Esophagus squamous epithelium (tissue), 4 donors: ENCODE data around the gene CALB2.

Source experiments
- POLR2A ChIP-seq, 4 donors: fragments of 450-650 bp; IDR thresholded peaks; one replicate each; pipeline ENCODE4 v1.6.1; 2017; ENCODE audit warnings: antibody characterized with exemption in 4 of 4, mild to moderate bottlenecking in 4 of 4, moderate library complexity in 3 of 4
- TF ChIP-seq, protein P1 (sequence below), 6 experiments: fragments of 450-650 bp in 4 of 6; fragments of 200-600 bp in 2 of 6; sonication (generic) in 2 of 6; IDR thresholded peaks; one replicate each; pipeline ENCODE4 v1.5.1; 2016 to 2019; ENCODE audit warnings: antibody characterized with exemption in 6 of 6, mild to moderate bottlenecking in 4 of 6, moderate library complexity in 4 of 6

DNA sequence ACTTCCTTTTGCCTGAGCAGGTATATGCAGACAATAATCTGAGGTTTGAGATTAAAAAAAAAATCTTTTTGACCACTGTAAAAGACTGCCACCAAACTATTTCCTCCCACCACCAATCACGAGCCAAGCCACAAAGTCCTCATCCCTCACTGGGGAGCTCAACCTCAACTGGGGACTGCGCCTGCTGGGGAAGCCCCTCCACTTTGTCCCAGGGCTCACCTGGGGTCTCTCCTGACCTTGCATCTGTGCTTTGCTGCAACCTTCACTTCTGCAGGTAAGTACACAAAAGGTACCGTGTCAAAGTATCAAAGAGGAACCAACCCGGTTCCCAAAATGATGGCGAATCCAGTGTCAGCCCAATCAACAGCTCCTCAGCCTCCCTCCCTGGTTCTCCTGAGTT lies 47.8 kb downstream of the CALB2 start:
- TF ChIP-seq POLR2A (IDR thresholded peaks at IDR 0.05), result no peak
- TF ChIP-seq, protein P1, sequence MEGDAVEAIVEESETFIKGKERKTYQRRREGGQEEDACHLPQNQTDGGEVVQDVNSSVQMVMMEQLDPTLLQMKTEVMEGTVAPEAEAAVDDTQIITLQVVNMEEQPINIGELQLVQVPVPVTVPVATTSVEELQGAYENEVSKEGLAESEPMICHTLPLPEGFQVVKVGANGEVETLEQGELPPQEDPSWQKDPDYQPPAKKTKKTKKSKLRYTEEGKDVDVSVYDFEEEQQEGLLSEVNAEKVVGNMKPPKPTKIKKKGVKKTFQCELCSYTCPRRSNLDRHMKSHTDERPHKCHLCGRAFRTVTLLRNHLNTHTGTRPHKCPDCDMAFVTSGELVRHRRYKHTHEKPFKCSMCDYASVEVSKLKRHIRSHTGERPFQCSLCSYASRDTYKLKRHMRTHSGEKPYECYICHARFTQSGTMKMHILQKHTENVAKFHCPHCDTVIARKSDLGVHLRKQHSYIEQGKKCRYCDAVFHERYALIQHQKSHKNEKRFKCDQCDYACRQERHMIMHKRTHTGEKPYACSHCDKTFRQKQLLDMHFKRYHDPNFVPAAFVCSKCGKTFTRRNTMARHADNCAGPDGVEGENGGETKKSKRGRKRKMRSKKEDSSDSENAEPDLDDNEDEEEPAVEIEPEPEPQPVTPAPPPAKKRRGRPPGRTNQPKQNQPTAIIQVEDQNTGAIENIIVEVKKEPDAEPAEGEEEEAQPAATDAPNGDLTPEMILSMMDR (IDR thresholded peaks at IDR 0.05), result no peak
